ENCODE results near the gene DLG2.

- TF ChIP-seq TBP (IDR thresholded peaks at IDR 0.05; ENCODE audit: low read depth, low read length): no peak
- no peak for TF ChIP-seq CTCF (IDR thresholded peaks at IDR 0.05; ENCODE audit: control extremely low read depth in 1 of 3, insufficient read depth in 1 of 3, low read depth in 1 of 3, low read length in 3 of 3)
- no peak for TF ChIP-seq POLR2A (IDR thresholded peaks at IDR 0.05; ENCODE audit: control extremely low read depth in 1 of 2, low read depth in 2 of 2, low read length in 2 of 2)
- no peak for TF ChIP-seq MAX (IDR thresholded peaks at IDR 0.05)
- TF ChIP-seq ASH2L (IDR thresholded peaks at IDR 0.05; ENCODE audit: low read length): no peak
- no peak for TF ChIP-seq CHD1 (IDR thresholded peaks at IDR 0.05; ENCODE audit: low read depth, low read length)
- no peak for TF ChIP-seq EP300 (IDR thresholded peaks at IDR 0.05; ENCODE audit: borderline replicate concordance in 1 of 2, low read depth in 2 of 2, low read length in 2 of 2)
- TF ChIP-seq EZH2 (IDR thresholded peaks at IDR 0.05; ENCODE audit: low read depth, low read length, severe bottlenecking): no peak
- no peak for TF ChIP-seq RFX5 (IDR thresholded peaks at IDR 0.05; ENCODE audit: borderline replicate concordance, low read depth, low read length)
- TF ChIP-seq SIN3A (conservative IDR thresholded peaks at IDR 0.05 in 1 of 2, IDR thresholded peaks at IDR 0.05 in 1 of 2; ENCODE audit: low read depth in 1 of 2, low read length in 2 of 2): no peak
- TF ChIP-seq GTF2F1 (IDR thresholded peaks at IDR 0.05; ENCODE audit: borderline replicate concordance, low read depth, low read length): no peak
Measured at GRCh38 chr11:84837402-84838069, 789.6 kb downstream of the DLG2 start.
